ENCODE results near the gene TGM1.

TGM1 gene

GRCh38 chr14:24213866-24214662, 48.9 kb downstream of the TGM1 start (continued):
- TF ChIP-seq PRDM4 (tag by site-specific recombination; IDR thresholded peaks at IDR 0.05) (no peak), AEBP2 (tag by site-specific recombination; IDR thresholded peaks at IDR 0.05; ENCODE audit: borderline replicate concordance) (no peak), ZNF426 (tag by site-specific recombination; IDR thresholded peaks at IDR 0.05) (no peak), ZNF629 (tag by site-specific recombination; IDR thresholded peaks at IDR 0.05) (no peak), ZNF311 (tag by site-specific recombination; IDR thresholded peaks at IDR 0.05; ENCODE audit: borderline replicate concordance) (no peak), ZNF621 (tag by site-specific recombination; IDR thresholded peaks at IDR 0.05) (no peak), ZNF473 (tag by site-specific recombination; IDR thresholded peaks at IDR 0.05) (no peak), ZNF791 (tag by site-specific recombination; IDR thresholded peaks at IDR 0.05) (no peak), ZNF248 (tag by site-specific recombination; IDR thresholded peaks at IDR 0.05) (no peak)

- no peaks in the 10 kb centered on the region for H3K9me3 ChIP-seq (ENCODE audit: control insufficient read depth, insufficient read depth, low read depth, low read length)
- peak within 1 kb of the TSS; percentile 94 for H3K27ac ChIP-seq (ENCODE audit: extremely low read depth, low read depth, low read length)
- no peaks in the 10 kb centered on the region for H3K4me1 ChIP-seq (ENCODE audit: control insufficient read depth, insufficient read depth, low read length)
- ChIA-PET POLR2A (interaction anchor here (0.6 to 4.3 kb wide), 22 partner anchors 8 to 1992 kb away, joined by 3 to 43 read pairs (median 5); partner anchors contain the start of genes DCAF11, EMC9, IPO4 and IRF9), CTCF (interaction anchor here (0.6 to 1.6 kb wide), 8 partner anchors 9 to 161 kb away, joined by 3 to 4 read pairs (median 3); partner anchors contain the start of gene IRF9)
- peaks cover 16 to 55% of the 10 kb centered on the region in 2 experiments for H3K36me3 ChIP-seq (ENCODE audit: control insufficient read depth in 2 of 2, insufficient read depth in 1 of 2, low read length in 2 of 2)
- peak within 1 kb of the TSS; percentile 91 for H3K4me3 ChIP-seq (ENCODE audit: low read depth, low read length)
- no peak for TF ChIP-seq ZNF26 (tag by site-specific recombination; IDR thresholded peaks at IDR 0.05)
- TF ChIP-seq ZIC2 (tag by site-specific recombination; IDR thresholded peaks at IDR 0.05): peak; percentile 23; the same call in 1 of the 2 replicates
- TF ChIP-seq ZNF121 (tag by site-specific recombination; IDR thresholded peaks at IDR 0.05): no peak
- TF ChIP-seq SP2 (tag by site-specific recombination; IDR thresholded peaks at IDR 0.05): peak; percentile 93
- TF ChIP-seq SP7 (tag by site-specific recombination; IDR thresholded peaks at IDR 0.05): peak; percentile 81
- no peak for TF ChIP-seq ZNF596 (tag by site-specific recombination; IDR thresholded peaks at IDR 0.05)
- TF ChIP-seq CTCF (tag by site-specific recombination; IDR thresholded peaks at IDR 0.05): peak; percentile 76
- TF ChIP-seq ZNF19 (tag by site-specific recombination; IDR thresholded peaks at IDR 0.05; ENCODE audit: low read depth): no peak
- TF ChIP-seq IKZF3 (tag by site-specific recombination; IDR thresholded peaks at IDR 0.05): peak; percentile 76
- TF ChIP-seq ZNF292 (tag by site-specific recombination; IDR thresholded peaks at IDR 0.05; ENCODE audit: borderline replicate concordance, low read depth): no peak
- no peak for TF ChIP-seq ZNF544 (tag by site-specific recombination; IDR thresholded peaks at IDR 0.05)
- TF ChIP-seq ZNF654 (tag by site-specific recombination; IDR thresholded peaks at IDR 0.05; ENCODE audit: low read depth): no peak
- 0 out of 2 replicates have a peak, but pooled peaks have one; percentile 7 for TF ChIP-seq ZNF394 (tag by site-specific recombination; IDR thresholded peaks at IDR 0.05; ENCODE audit: borderline replicate concordance)
- no peak for TF ChIP-seq ZNF202 (tag by site-specific recombination; IDR thresholded peaks at IDR 0.05; ENCODE audit: borderline replicate concordance)
- TF ChIP-seq ZNF610 (tag by site-specific recombination; IDR thresholded peaks at IDR 0.05; ENCODE audit: borderline replicate concordance): 0 out of 2 replicates have a peak, but pooled peaks have one; percentile 14
- no peak for TF ChIP-seq ZNF146 (tag by site-specific recombination; IDR thresholded peaks at IDR 0.05)
- TF ChIP-seq HOXC10 (CRISPR knock-in tag; IDR thresholded peaks at IDR 0.05): no peak
- 0 out of 2 replicates have a peak, but pooled peaks have one; percentile 31 for TF ChIP-seq ZNF785 (tag by site-specific recombination; IDR thresholded peaks at IDR 0.05)
Measured at GRCh38 chr14:24212924-24213865, 49.8 kb downstream of the TGM1 start, which contains the start of gene CHMP4A. Gene CHMP4A (minus strand): TSS chr14:24213488. CDS start chr14:24213439, 49 bp downstream.

All from HEK293 (cell line).